Ishikawa (cell line): Measurements from ENCODE around the gene RAP2A.

Experiments
- CEBPB ChIP-seq: IDR thresholded peaks from 2 replicates; pipeline ENCODE4 v1.6.1; 2012
- CREB1 ChIP-seq: IDR thresholded peaks from 2 replicates; pipeline ENCODE4 v1.6.1; 2012; ENCODE audit warnings: low read depth
- EGR1 ChIP-seq: IDR thresholded peaks from 2 replicates; pipeline ENCODE4 v1.6.1; 2012
- EP300 ChIP-seq: IDR thresholded peaks from 2 replicates; pipeline ENCODE4 v1.6.1; 2012; ENCODE audit warnings: borderline replicate concordance
- FOXM1 ChIP-seq: IDR thresholded peaks from 2 replicates; pipeline ENCODE4 v1.6.1; 2012; ENCODE audit warnings: low read depth, borderline replicate concordance
- MAX ChIP-seq: IDR thresholded peaks from 2 replicates; pipeline ENCODE4 v1.6.1; 2012
- NFIC ChIP-seq: IDR thresholded peaks from 2 replicates; pipeline ENCODE4 v1.6.1; 2012
- RAD21 ChIP-seq: IDR thresholded peaks from 2 replicates; pipeline ENCODE4 v1.6.1; 2012; ENCODE audit warnings: low read depth
- REST ChIP-seq: IDR thresholded peaks from 2 replicates; pipeline ENCODE4 v1.6.1; 2012; ENCODE audit warnings: low read depth, mild to moderate bottlenecking
- TAF1 ChIP-seq: IDR thresholded peaks from 2 replicates; pipeline ENCODE4 v1.6.1; 2012; ENCODE audit warnings: low read depth, mild to moderate bottlenecking
- TCF12 ChIP-seq: IDR thresholded peaks from 2 replicates; pipeline ENCODE4 v1.6.1; 2012; ENCODE audit warnings: low read depth
- TEAD4 ChIP-seq: IDR thresholded peaks from 2 replicates; pipeline ENCODE4 v1.6.1; 2012
- YY1 ChIP-seq: IDR thresholded peaks from 2 replicates; pipeline ENCODE4 v1.6.1; 2012; ENCODE audit warnings: low read depth
- ZBTB7A ChIP-seq: IDR thresholded peaks from 2 replicates; pipeline ENCODE4 v1.6.1; 2012; ENCODE audit warnings: low read depth
- TF ChIP-seq, protein P1 (sequence below): IDR thresholded peaks from 2 replicates; pipeline ENCODE4 v1.6.1; 2012

The RAP2A gene

GRCh38 chr13:97454699-97455098 lies 20.7 kb downstream of the RAP2A start:
- TF ChIP-seq NFIC = no peak
- no peak for TF ChIP-seq TCF12
- no peak for TF ChIP-seq YY1
- TF ChIP-seq MAX = no peak
- no peak for TF ChIP-seq EGR1
- no peak for TF ChIP-seq REST

GRCh38 chr13:97456047-97456446 lies 22.1 kb downstream of the RAP2A start:
- TF ChIP-seq NFIC (no peak), CREB1 (no peak), REST (no peak), ZBTB7A (no peak), TCF12 (no peak), EGR1 (no peak), CEBPB (no peak), FOXM1 (no peak), TAF1 (no peak), YY1 (no peak), TEAD4 (no peak), RAD21 (no peak), EP300 (no peak), MAX (no peak)
- TF ChIP-seq, protein P1, sequence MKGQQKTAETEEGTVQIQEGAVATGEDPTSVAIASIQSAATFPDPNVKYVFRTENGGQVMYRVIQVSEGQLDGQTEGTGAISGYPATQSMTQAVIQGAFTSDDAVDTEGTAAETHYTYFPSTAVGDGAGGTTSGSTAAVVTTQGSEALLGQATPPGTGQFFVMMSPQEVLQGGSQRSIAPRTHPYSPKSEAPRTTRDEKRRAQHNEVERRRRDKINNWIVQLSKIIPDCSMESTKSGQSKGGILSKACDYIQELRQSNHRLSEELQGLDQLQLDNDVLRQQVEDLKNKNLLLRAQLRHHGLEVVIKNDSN = no peak

- TF ChIP-seq TCF12 (no peak), FOXM1 (no peak), EGR1 (no peak), TAF1 (no peak), ZBTB7A (no peak), RAD21 (no peak), YY1 (no peak), REST (no peak), MAX (no peak), EP300 (no peak), TEAD4 (no peak), CEBPB (no peak), CREB1 (no peak), NFIC (no peak)
- TF ChIP-seq, protein P1 = no peak
Observed at GRCh38 chr13:97459215-97459777, 25.3 kb downstream of the RAP2A start.

DNA sequence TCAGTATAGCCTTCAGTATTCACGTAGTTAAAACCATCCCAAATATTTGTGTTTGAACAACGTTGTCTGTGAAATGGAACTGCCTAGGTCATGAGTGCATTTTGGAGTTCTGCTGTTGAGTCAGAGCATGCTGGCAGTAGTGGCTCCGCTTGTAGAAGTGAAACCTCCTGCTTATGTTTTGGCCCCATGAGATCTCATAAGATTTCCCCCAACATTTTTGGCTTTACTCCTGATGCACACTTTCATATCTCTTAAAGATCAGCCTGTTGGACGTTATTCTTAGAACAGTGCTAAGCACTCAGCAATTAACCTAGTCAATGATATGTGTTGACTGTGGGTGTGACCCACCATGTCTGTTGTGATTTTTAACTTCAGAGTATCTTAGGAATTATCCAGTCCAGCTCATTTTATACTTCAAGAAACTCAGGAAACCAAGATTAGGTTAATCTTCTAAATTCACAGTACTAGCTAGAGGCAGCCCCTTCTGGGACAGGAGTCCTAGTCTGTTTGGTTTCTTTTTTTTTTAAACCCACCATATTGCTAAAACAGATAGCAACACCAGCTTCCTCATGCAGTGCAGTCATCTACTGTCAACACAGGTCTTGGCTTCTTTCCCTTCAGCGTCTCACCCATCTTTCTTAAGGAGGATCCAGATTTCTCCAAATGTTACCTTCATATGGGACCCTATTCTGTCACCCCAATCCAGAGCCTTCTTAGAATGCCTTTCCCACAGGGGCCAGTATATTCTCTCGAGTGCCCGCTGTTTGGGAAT lies 26.2 kb downstream of the RAP2A start:
- TF ChIP-seq RAD21 (no peak), CREB1 (no peak), EGR1 (no peak), TEAD4 (no peak), CEBPB (no peak), ZBTB7A (no peak), REST (no peak), YY1 (no peak), FOXM1 (no peak), MAX (no peak), TAF1 (no peak), NFIC (no peak), EP300 (no peak), TCF12 (no peak)
- TF ChIP-seq, protein P1 = no peak
